GM20000 (cell line): ENCODE measurements around the gene ITGA1.

Experiments
- DNase-seq: peaks from one replicate; pipeline ENCODE4 v3.0.0; 2012; ENCODE audit warnings: low spot score
- CTCF ChIP-seq: IDR thresholded peaks from 2 replicates; pipeline ENCODE4 v1.5.1; 2012; ENCODE audit warnings: mild to moderate bottlenecking, control low read depth; ENCODE audit errors: extremely low read depth, missing control alignments

ITGA1 gene

GRCh38 chr5:52759331-52759730 lies 28.4 kb upstream of the ITGA1 start:
- TF ChIP-seq CTCF = no peak

GRCh38 chr5:52760695-52761366 lies 26.9 kb upstream of the ITGA1 start:
- TF ChIP-seq CTCF = no peak
- DNase-seq = no peak

More at GRCh38 chr5:52759331-52759730, 28.4 kb upstream of the ITGA1 start:
- DNase-seq = no peak

GRCh38 chr5:52767217-52767743 lies 20.4 kb upstream of the ITGA1 start:
- no peak for TF ChIP-seq CTCF
- DNase-seq = no peak

- TF ChIP-seq CTCF = no peak
- no peak for DNase-seq
These were observed 19.8 kb upstream of the ITGA1 start for GRCh38 chr5:52767766-52768480.

- no peak for TF ChIP-seq CTCF
- no peak for DNase-seq
These were observed 18.7 kb upstream of the ITGA1 start for GRCh38 chr5:52769061-52769460.

- no peak for TF ChIP-seq CTCF
- no peak for DNase-seq
These were observed 17.3 kb upstream of the ITGA1 start for GRCh38 chr5:52770287-52770939.

GRCh38 chr5:52771343-52772039 lies 16.2 kb upstream of the ITGA1 start:
- TF ChIP-seq CTCF = no peak
- peak; percentile 32 for DNase-seq
